Measurements from ENCODE around the gene TSKS. TPM values are rescaled to one million over a fixed set of nuclear protein-coding genes. Genes with fewer than 3 reads are reported as not detected.

Gene TSKS
- total and polyA plus RNA-seq, 3 donors from 2014 or later = 65.3 to 137 (median 101) TPM

DNA sequence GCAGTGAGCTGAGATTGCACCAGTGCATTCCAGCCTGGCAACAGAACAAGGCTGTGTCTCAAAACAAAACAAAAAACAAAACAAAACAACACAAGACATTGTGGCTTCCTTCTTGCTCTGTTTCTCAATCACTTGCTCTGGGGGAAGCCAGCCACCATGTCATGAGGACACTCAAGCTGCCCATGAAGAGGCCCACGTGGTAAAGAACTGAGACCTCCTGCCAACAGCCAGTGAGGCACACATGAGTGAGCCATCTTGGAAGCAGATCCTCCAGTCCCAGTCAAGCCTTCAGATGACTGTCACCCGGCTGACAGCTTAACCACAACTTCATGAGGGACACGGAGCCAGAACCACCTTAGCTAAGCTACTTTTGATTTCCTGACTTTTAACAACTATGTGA lies 47.0 kb downstream of the TSKS start:
- Histone ChIP-seq H3K27me3 (no peaks in the 10 kb centered on the region), H3K9me3 (no peaks in the 10 kb centered on the region), H3K27ac (no peak overlapping the region), H3K36me3 (ENCODE audit: low read depth, missing control alignments) (no peaks in the 10 kb centered on the region), H3K4me1 (no peaks in the 10 kb centered on the region), H3K4me3 (no peak overlapping the region)
- no peak for DNase-seq
- intact Hi-C loops (cut with DNase I; ENCODE audit: low total_unique reads) = no loop called here
- TF ChIP-seq CTCF (IDR thresholded peaks at IDR 0.05) (no peak), POLR2A (IDR thresholded peaks at IDR 0.05) (no peak)
- WGBS, 2 donors = 77 to 88% methylated on average over 3 of the region's 3 CpGs

GRCh38 chr19:49713236-49713845 lies 49.8 kb downstream of the TSKS start:
- H3K36me3 ChIP-seq (ENCODE audit: low read depth, missing control alignments) = no peaks in the 10 kb centered on the region
- no peaks in the 10 kb centered on the region for H3K9me3 ChIP-seq
- no peaks in the 10 kb centered on the region for H3K4me1 ChIP-seq
- intact Hi-C loops (cut with DNase I; ENCODE audit: low total_unique reads) = no loop called here
- DNase-seq = no peak
- H3K27me3 ChIP-seq = no peaks in the 10 kb centered on the region
- H3K27ac ChIP-seq = no peak overlapping the region
- 64 to 65% methylated on average over 5 to 8 of the region's 8 CpGs for WGBS, 2 donors
- H3K4me3 ChIP-seq = no peak overlapping the region
- no peak for TF ChIP-seq CTCF (IDR thresholded peaks at IDR 0.05)
- TF ChIP-seq POLR2A (IDR thresholded peaks at IDR 0.05) = no peak

GRCh38 chr19:49712397-49712859 lies 50.7 kb downstream of the TSKS start:
- Histone ChIP-seq H3K27me3 (no peaks in the 10 kb centered on the region), H3K36me3 (ENCODE audit: low read depth, missing control alignments) (no peaks in the 10 kb centered on the region), H3K9me3 (no peaks in the 10 kb centered on the region), H3K4me3 (peak overlapping the region; percentile 6 to 27), H3K27ac (no peak overlapping the region), H3K4me1 (no peaks in the 10 kb centered on the region)
- no peak for TF ChIP-seq POLR2A (IDR thresholded peaks at IDR 0.05)
- no peak for TF ChIP-seq CTCF (IDR thresholded peaks at IDR 0.05)
- peak; percentile 78 for DNase-seq
- 41 to 62% methylated on average over 20 of the region's 20 CpGs for WGBS, 2 donors
- intact Hi-C loops (cut with DNase I; ENCODE audit: low total_unique reads) = no loop called here

DNA sequence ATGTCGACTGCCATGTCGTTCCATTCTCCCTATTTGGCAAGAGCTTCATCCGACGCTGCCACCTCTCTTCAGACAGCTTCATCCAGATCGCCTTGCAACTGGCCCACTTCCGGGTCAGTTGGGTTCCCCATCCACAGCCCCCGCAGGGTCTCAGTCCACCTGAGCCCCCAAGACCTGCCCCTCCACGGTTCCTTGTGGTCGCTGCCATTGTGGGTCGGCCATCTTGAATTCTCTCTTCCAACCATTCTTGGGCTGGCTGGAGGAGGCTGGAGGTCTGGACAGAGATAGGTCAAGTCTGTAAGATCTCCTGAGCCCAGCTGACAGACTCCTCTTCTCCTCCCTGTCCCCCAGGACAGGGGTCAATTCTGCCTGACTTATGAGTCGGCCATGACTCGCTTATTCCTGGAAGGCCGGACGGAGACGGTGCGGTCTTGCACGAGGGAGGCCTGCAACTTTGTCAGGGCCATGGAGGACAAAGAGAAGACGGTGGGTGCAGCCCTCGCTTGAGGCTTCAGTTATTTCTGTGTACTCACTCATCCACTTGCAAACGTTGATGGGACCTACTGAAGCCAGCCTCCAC lies 52.6 kb downstream of the TSKS start:
- Histone ChIP-seq H3K36me3 (ENCODE audit: low read depth, missing control alignments) (no peaks in the 10 kb centered on the region), H3K27ac (no peak overlapping the region), H3K4me1 (no peaks in the 10 kb centered on the region), H3K27me3 (no peaks in the 10 kb centered on the region), H3K9me3 (no peaks in the 10 kb centered on the region), H3K4me3 (no peak overlapping the region)
- intact Hi-C loops (cut with DNase I; ENCODE audit: low total_unique reads) = no loop called here
- DNase-seq = no peak
- no peak for TF ChIP-seq POLR2A (IDR thresholded peaks at IDR 0.05)
- TF ChIP-seq CTCF (IDR thresholded peaks at IDR 0.05) = no peak
- 84 to 92% methylated on average over 20 of the region's 20 CpGs for WGBS, 2 donors

- intact Hi-C loops (cut with DNase I; ENCODE audit: low total_unique reads) = no loop called here
- H3K4me3 ChIP-seq = no peak overlapping the region
- no peak for TF ChIP-seq POLR2A (IDR thresholded peaks at IDR 0.05)
- TF ChIP-seq CTCF (IDR thresholded peaks at IDR 0.05) = no peak
- no peak for DNase-seq
- 91 to 95% methylated on average over 7 to 16 of the region's 16 CpGs for WGBS, 2 donors
- H3K9me3 ChIP-seq = no peaks in the 10 kb centered on the region
- H3K27me3 ChIP-seq = no peaks in the 10 kb centered on the region
- no peak overlapping the region for H3K27ac ChIP-seq
- H3K4me1 ChIP-seq = no peaks in the 10 kb centered on the region
- H3K36me3 ChIP-seq (ENCODE audit: low read depth, missing control alignments) = no peaks in the 10 kb centered on the region
Observed at GRCh38 chr19:49705919-49706318, 57.2 kb downstream of the TSKS start.

All from testis (tissue), 3 donors.